HepG2 (cell line): ENCODE data around the gene HYAL2. TPM values are rescaled to one million over a fixed set of nuclear protein-coding genes. Genes with fewer than 3 reads are reported as not detected.

Experiments used
- AKAP8 ChIP-seq: sonication (generic); formaldehyde crosslinking; IDR thresholded peaks from 2 replicates; pipeline ENCODE4 v1.5.1; 2020; ENCODE audit warnings: mild to moderate bottlenecking, missing genetic modification reagents
- BCL3 ChIP-seq: sonication (generic); formaldehyde crosslinking; IDR thresholded peaks from 2 replicates; pipeline ENCODE4 v1.5.1; 2020; ENCODE audit warnings: mild to moderate bottlenecking, missing genetic modification reagents, moderate library complexity
- CCAR2 ChIP-seq: fragments of 200-400 bp; formaldehyde crosslinking; optimal IDR thresholded peaks from 2 replicates; pipeline ENCODE3; 2018; ENCODE audit warnings: low read depth, mild to moderate bottlenecking, low read length, moderate library complexity
- CHCHD3 ChIP-seq: sonication (generic); formaldehyde crosslinking; IDR thresholded peaks from 2 replicates; pipeline ENCODE4 v1.8.0; 2022; ENCODE audit warnings: mild to moderate bottlenecking, missing genetic modification reagents, moderate library complexity
- HOXA9 ChIP-seq: sonication (generic); formaldehyde crosslinking; IDR thresholded peaks from 2 replicates; pipeline ENCODE4 v1.8.1; 2022; ENCODE audit warnings: missing genetic modification reagents, mild to moderate bottlenecking, moderate library complexity, borderline replicate concordance
- NCOR1 ChIP-seq: fragments of 200-600 bp; sonication (generic); IDR thresholded peaks from 2 replicates; pipeline ENCODE4 v1.7.0; 2017; ENCODE audit warnings: antibody characterized with exemption, low read length, borderline replicate concordance
- POGZ ChIP-seq: sonication (generic); formaldehyde crosslinking; IDR thresholded peaks from 2 replicates; pipeline ENCODE4 v1.4.0; 2020; ENCODE audit warnings: mild to moderate bottlenecking, missing genetic modification reagents
- SPEN ChIP-seq: sonication (generic); formaldehyde crosslinking; IDR thresholded peaks from 2 replicates; pipeline ENCODE4 v1.5.1; 2020; ENCODE audit warnings: low read depth, mild to moderate bottlenecking, missing genetic modification reagents
- TCF12 ChIP-seq, 2 experiments: fragments of 450-650 bp in 1 of 2; sonication (generic) in 1 of 2; formaldehyde crosslinking in 1 of 2; IDR thresholded peaks; 2 replicates each; pipeline versions ENCODE4 v1.6.1 to v1.8.0; 2017 to 2022; ENCODE audit warnings: antibody characterized with exemption in 1 of 2, mild to moderate bottlenecking in 1 of 2, missing genetic modification reagents in 1 of 2, moderate library complexity in 1 of 2
- ZBTB14 ChIP-seq: sonication (generic); formaldehyde crosslinking; IDR thresholded peaks from 2 replicates; pipeline ENCODE4 v1.4.0; 2020; ENCODE audit warnings: missing genetic modification reagents
- ZBTB42 ChIP-seq: sonication (generic); formaldehyde crosslinking; IDR thresholded peaks from 2 replicates; pipeline ENCODE4 v1.5.0; 2020; ENCODE audit warnings: mild to moderate bottlenecking, missing genetic modification reagents
- ZFP62 ChIP-seq: sonication (generic); formaldehyde crosslinking; IDR thresholded peaks from 2 replicates; pipeline ENCODE4 v1.4.0; 2020; ENCODE audit warnings: missing genetic modification reagents
- ZFYVE20 ChIP-seq: sonication (generic); formaldehyde crosslinking; IDR thresholded peaks from 2 replicates; pipeline ENCODE4 v1.8.0; 2023; ENCODE audit warnings: low read depth, mild to moderate bottlenecking, moderate library complexity, missing genetic modification reagents, borderline replicate concordance
- ZNF138 ChIP-seq: sonication (generic); formaldehyde crosslinking; IDR thresholded peaks from 2 replicates; pipeline ENCODE4 v1.5.0; 2020; ENCODE audit warnings: mild to moderate bottlenecking, low read depth, missing genetic modification reagents
- ZNF18 ChIP-seq: sonication (generic); formaldehyde crosslinking; IDR thresholded peaks from 2 replicates; pipeline ENCODE4 v1.8.0; 2022; ENCODE audit warnings: mild to moderate bottlenecking, missing genetic modification reagents; ENCODE audit not compliant: insufficient replicate concordance
- ZNF281 ChIP-seq: sonication (generic); formaldehyde crosslinking; IDR thresholded peaks from 2 replicates; pipeline ENCODE4 v1.4.0; 2020; ENCODE audit warnings: missing genetic modification reagents, borderline replicate concordance
- ZNF333 ChIP-seq: sonication (generic); formaldehyde crosslinking; IDR thresholded peaks from 2 replicates; pipeline ENCODE4 v1.4.0; 2020; ENCODE audit warnings: mild to moderate bottlenecking, missing genetic modification reagents, borderline replicate concordance
- ZNF350 ChIP-seq: sonication (generic); formaldehyde crosslinking; IDR thresholded peaks from 2 replicates; pipeline ENCODE4 v1.4.0; 2020; ENCODE audit warnings: mild to moderate bottlenecking, low read depth, missing genetic modification reagents, borderline replicate concordance
- ZNF761 ChIP-seq: sonication (generic); formaldehyde crosslinking; conservative IDR thresholded peaks from 2 replicates; pipeline ENCODE4 v1.4.0; 2020; ENCODE audit warnings: mild to moderate bottlenecking, missing genetic modification reagents
- ZNF781 ChIP-seq: sonication (generic); formaldehyde crosslinking; IDR thresholded peaks from 2 replicates; pipeline ENCODE4 v1.5.1; 2020; ENCODE audit warnings: borderline replicate concordance, mild to moderate bottlenecking, missing genetic modification reagents; ENCODE audit errors: not compliant biosample characterization
- polyA plus RNA-seq, 8 experiments: library from polyadenylated mRNA; depleted of rRNA in 3 of 8; stranded (reverse) in 7 of 8; unstranded in 1 of 8; fragments of >200 nt; fragmentation: Illumina TruSeq in 4 of 8; extraction: Trizol in 4 of 8; gene quantifications; 2 replicates each; pipeline versions ENCODE4 v1.2.1 to v1.2.3, GENCODE V29; 2011 to 2016; ENCODE audit warnings: low read depth in 4 of 8, missing spikeins in 1 of 8, mixed read lengths in 1 of 8; ENCODE audit not compliant: insufficient read depth in 1 of 8
- total RNA-seq, 5 experiments: library from RNA; depleted of rRNA; stranded (reverse); fragments of >200 nt; fragmentation: Illumina TruSeq; extraction: Trizol; gene quantifications; 2 replicates each; pipeline ENCODE4 v1.2.3, GENCODE V29; 2016; ENCODE audit warnings: low read depth in 1 of 5

Gene HYAL2
- total and polyA plus RNA-seq, 2 of the 13 experiments (the other 11 are each of a cell fraction or from before 2014, with no cell fraction given), result 76.2 to 102 TPM

GRCh38 chr3:50292159-50293078 lies 30.1 kb downstream of the HYAL2 start, which contains the start of gene IFRD2 (continued):
- peak; percentile 19 for TF ChIP-seq ZNF781
- TF ChIP-seq CHCHD3 (CRISPR knock-in tag), result no peak
- TF ChIP-seq AKAP8, result peak; percentile 78; the same call in 1 of the 2 replicates
- TF ChIP-seq ZNF333 (CRISPR knock-in tag), result 0 out of 2 replicates have a peak, but pooled peaks have one; percentile 74
- TF ChIP-seq BCL3 (CRISPR knock-in tag), result peak; percentile 76; the same call in 1 of the 2 replicates
- TF ChIP-seq ZNF350 (CRISPR knock-in tag), result peak; percentile 74; the same call in 1 of the 2 replicates
- no peak for TF ChIP-seq CCAR2
- TF ChIP-seq POGZ, result peak; percentile 53
- TF ChIP-seq ZNF138, result peak; percentile 11; the same call in 1 of the 2 replicates
- no peak for TF ChIP-seq ZBTB42 (CRISPR knock-in tag)
- TF ChIP-seq ZBTB14 (CRISPR knock-in tag), result peak; percentile 79
- TF ChIP-seq ZFYVE20 (CRISPR knock-in tag), result no peak
- no peak for TF ChIP-seq HOXA9 (CRISPR knock-in tag)
- TF ChIP-seq SPEN (CRISPR knock-in tag), result peak; percentile 76; the same call in 1 of the 2 replicates
- no peak for TF ChIP-seq ZNF281 (CRISPR knock-in tag)
- peak; percentile 51; the same call in 1 of the 2 replicates for TF ChIP-seq NCOR1
- no peak for TF ChIP-seq ZNF18
- TF ChIP-seq TCF12 (IDR thresholded peaks at IDR 0.05), result no peak
- TF ChIP-seq TCF12 (CRISPR knock-in tag; IDR thresholded peaks at IDR 0.05), result no peak
- TF ChIP-seq ZNF761 (CRISPR knock-in tag), result peak; percentile 61; the same call in 1 of the 2 replicates
- peak; percentile 99 for TF ChIP-seq ZFP62 (CRISPR knock-in tag)
